ENCODE results near the gene IFIT1.
"Not testable (repeated sequence)": the region's sequence is repeated elsewhere in the genome, so short reads cannot be mapped to it uniquely, and the experiment has no call there.

The IFIT1 gene

GRCh38 chr10:89399956-89400355 is 7.5 kb downstream of the IFIT1 start:
- DNase-seq (ENCODE audit: low read depth in 2 of 2): no peak

GRCh38 chr10:89403043-89403442 is 10.6 kb downstream of the IFIT1 start:
- DNase-seq (ENCODE audit: low read depth in 2 of 2): no peak

GRCh38 chr10:89404104-89405047 is 12.0 kb downstream of the IFIT1 start:
- no peak for DNase-seq (ENCODE audit: low read depth in 2 of 2)

- not testable (repeated sequence) for DNase-seq (ENCODE audit: low read depth in 2 of 2)
These were observed 13.8 kb downstream of the IFIT1 start for GRCh38 chr10:89406178-89406577.

GRCh38 chr10:89407792-89408191 is 15.4 kb downstream of the IFIT1 start:
- DNase-seq (ENCODE audit: low read depth in 2 of 2): not testable (repeated sequence)

- DNase-seq (ENCODE audit: low read depth in 2 of 2): not testable (repeated sequence)
These were observed 16.9 kb downstream of the IFIT1 start for GRCh38 chr10:89409282-89409681.

- DNase-seq (ENCODE audit: low read depth in 2 of 2): not testable (repeated sequence)
These were observed 18.1 kb downstream of the IFIT1 start for GRCh38 chr10:89410551-89410950.

GRCh38 chr10:89411135-89411534 is 18.7 kb downstream of the IFIT1 start:
- DNase-seq (ENCODE audit: low read depth in 2 of 2): not testable (repeated sequence)

- peak in 1 of 2 donors; percentile 9 for DNase-seq (ENCODE audit: low read depth in 2 of 2)
These were observed 19.9 kb downstream of the IFIT1 start for GRCh38 chr10:89412276-89412675.

- no peak for DNase-seq (ENCODE audit: low read depth in 2 of 2)
These were observed 21.0 kb downstream of the IFIT1 start for GRCh38 chr10:89413398-89413912.

- peak; percentile 27 to 42 for DNase-seq (ENCODE audit: low read depth in 2 of 2)
These were observed 21.9 kb downstream of the IFIT1 start, which contains the start of gene IFIT5 for GRCh38 chr10:89414146-89414878. Gene IFIT5, plus strand, starts transcription at chr10:89414568. Its CDS starts 231 bp downstream, at chr10:89414799.

- peak in 1 of 2 donors; percentile 11 for DNase-seq (ENCODE audit: low read depth in 2 of 2)
These were observed 22.7 kb downstream of the IFIT1 start for GRCh38 chr10:89414879-89415821.

- no peak for DNase-seq (ENCODE audit: low read depth in 2 of 2)
These were observed 24.0 kb downstream of the IFIT1 start for GRCh38 chr10:89416465-89416864.

- no peak for DNase-seq (ENCODE audit: low read depth in 2 of 2)
These were observed 27.1 kb downstream of the IFIT1 start for GRCh38 chr10:89419548-89419947.

- DNase-seq (ENCODE audit: low read depth in 2 of 2): no peak
These were observed 28.6 kb downstream of the IFIT1 start for GRCh38 chr10:89421018-89421476.

GRCh38 chr10:89425000-89425399 is 32.6 kb downstream of the IFIT1 start:
- DNase-seq (ENCODE audit: low read depth in 2 of 2): no peak

- no peak for DNase-seq (ENCODE audit: low read depth in 2 of 2)
These were observed 33.9 kb downstream of the IFIT1 start for GRCh38 chr10:89426230-89426868.

- DNase-seq (ENCODE audit: low read depth in 2 of 2): no peak
These were observed 35.2 kb downstream of the IFIT1 start for GRCh38 chr10:89427629-89428028.

- DNase-seq (ENCODE audit: low read depth in 2 of 2): no peak
These were observed 36.5 kb downstream of the IFIT1 start for GRCh38 chr10:89428877-89429276.

GRCh38 chr10:89431977-89432376 is 39.6 kb downstream of the IFIT1 start:
- DNase-seq (ENCODE audit: low read depth in 2 of 2): no peak

- no peak for DNase-seq (ENCODE audit: low read depth in 2 of 2)
These were observed 46.1 kb downstream of the IFIT1 start for GRCh38 chr10:89438525-89438924.

Data from stimulated activated CD8-positive, alpha-beta memory T cell treated with anti-CD3 and anti-CD28 coated beads, Interleukin-15, amount 100 ng/mL, for 4 hours (primary cell).